SK-N-SH treated with all-trans-retinoic acid at 6 μM for 48 hours (cell line): ENCODE measurements around the gene OR4F6.

ENCODE experiments used
- ARNTL ChIP-seq: fragments of 450-650 bp; formaldehyde crosslinking; IDR thresholded peaks from 2 replicates; pipeline ENCODE4 v1.5.0; 2020; ENCODE audit warnings: low read depth, mild to moderate bottlenecking, moderate library complexity, borderline replicate concordance
- CSDC2 ChIP-seq: fragments of 250-450 bp; sonication (Bioruptor Pico); IDR thresholded peaks from 2 replicates; pipeline ENCODE4 v1.5.0; 2020; ENCODE audit warnings: mild to moderate bottlenecking, moderate library complexity
- GLIS3 ChIP-seq: fragments of 250-450 bp; sonication (Bioruptor Pico); IDR thresholded peaks from 2 replicates; pipeline ENCODE4 v1.5.0; 2020; ENCODE audit warnings: mild to moderate bottlenecking, moderate library complexity
- ISL1 ChIP-seq: fragments of 250-450 bp; sonication (Bioruptor Pico); IDR thresholded peaks from 2 replicates; pipeline ENCODE4 v2.1.2; 2022; ENCODE audit warnings: mild to moderate bottlenecking, moderate library complexity
- OSR1 ChIP-seq: fragments of 250-450 bp; sonication (Bioruptor Pico); IDR thresholded peaks from 2 replicates; pipeline ENCODE4 v1.8.0; 2022; ENCODE audit warnings: moderate library complexity, mild to moderate bottlenecking, inconsistent platforms
- RARB ChIP-seq: fragments of 250-450 bp; sonication (Bioruptor Pico); IDR thresholded peaks from 2 replicates; pipeline ENCODE4 v1.8.0; 2021; ENCODE audit warnings: mild to moderate bottlenecking, moderate library complexity
- SNAI2 ChIP-seq: fragments of 250-450 bp; sonication (Bioruptor Pico); IDR thresholded peaks from 2 replicates; pipeline ENCODE4 v1.5.0; 2020; ENCODE audit warnings: mild to moderate bottlenecking, moderate library complexity
- TOX ChIP-seq: fragments of 250-450 bp; sonication (Bioruptor Pico); IDR thresholded peaks from 2 replicates; pipeline ENCODE4 v1.8.0; 2021; ENCODE audit warnings: mild to moderate bottlenecking, moderate library complexity, borderline replicate concordance
- ZFP3 ChIP-seq: fragments of 250-450 bp; sonication (Bioruptor Pico); IDR thresholded peaks from 2 replicates; pipeline ENCODE4 v1.5.0; 2020; ENCODE audit warnings: mild to moderate bottlenecking, moderate library complexity
- TF ChIP-seq, protein P1 (sequence below): fragments of 250-450 bp; sonication (Bioruptor Pico); IDR thresholded peaks from 2 replicates; pipeline ENCODE4 v1.8.0; 2020; ENCODE audit warnings: mild to moderate bottlenecking, moderate library complexity, borderline replicate concordance
- TF ChIP-seq, protein P2 (sequence below): fragments of 250-450 bp; sonication (Bioruptor Pico); IDR thresholded peaks from 2 replicates; pipeline ENCODE4 v1.5.1; 2020; ENCODE audit warnings: low read depth, mild to moderate bottlenecking, moderate library complexity
- TF ChIP-seq, protein P3 (sequence below): fragments of 250-450 bp; sonication (Bioruptor Pico); IDR thresholded peaks from 2 replicates; pipeline ENCODE4 v1.8.0; 2021; ENCODE audit warnings: low read depth, mild to moderate bottlenecking, moderate library complexity, borderline replicate concordance
- TF ChIP-seq, protein P4 (sequence below): fragments of 250-450 bp; sonication (Bioruptor Pico); IDR thresholded peaks from 2 replicates; pipeline ENCODE4 v1.5.1; 2021; ENCODE audit warnings: mild to moderate bottlenecking, moderate library complexity

DNA sequence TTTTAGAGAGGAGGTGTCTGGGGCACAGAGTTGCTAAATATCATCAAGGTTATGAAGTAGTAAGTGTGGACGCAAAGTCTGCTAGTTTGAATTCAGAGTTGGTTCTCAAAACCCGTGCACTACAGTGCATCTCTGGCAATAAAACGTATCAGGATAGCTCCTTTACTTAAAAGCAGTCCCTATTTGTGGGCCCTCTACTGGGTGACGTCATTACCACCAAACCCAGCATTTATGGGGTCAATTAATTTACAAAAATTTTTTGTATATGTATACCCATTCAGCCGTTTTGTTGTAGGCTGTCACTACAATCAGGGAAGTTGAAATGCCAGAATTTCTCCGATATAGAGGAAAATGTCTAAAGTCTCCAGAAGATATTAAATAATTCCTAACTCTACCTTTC lies 17.5 kb downstream of the OR4F6 start:
- TF ChIP-seq, protein P1, sequence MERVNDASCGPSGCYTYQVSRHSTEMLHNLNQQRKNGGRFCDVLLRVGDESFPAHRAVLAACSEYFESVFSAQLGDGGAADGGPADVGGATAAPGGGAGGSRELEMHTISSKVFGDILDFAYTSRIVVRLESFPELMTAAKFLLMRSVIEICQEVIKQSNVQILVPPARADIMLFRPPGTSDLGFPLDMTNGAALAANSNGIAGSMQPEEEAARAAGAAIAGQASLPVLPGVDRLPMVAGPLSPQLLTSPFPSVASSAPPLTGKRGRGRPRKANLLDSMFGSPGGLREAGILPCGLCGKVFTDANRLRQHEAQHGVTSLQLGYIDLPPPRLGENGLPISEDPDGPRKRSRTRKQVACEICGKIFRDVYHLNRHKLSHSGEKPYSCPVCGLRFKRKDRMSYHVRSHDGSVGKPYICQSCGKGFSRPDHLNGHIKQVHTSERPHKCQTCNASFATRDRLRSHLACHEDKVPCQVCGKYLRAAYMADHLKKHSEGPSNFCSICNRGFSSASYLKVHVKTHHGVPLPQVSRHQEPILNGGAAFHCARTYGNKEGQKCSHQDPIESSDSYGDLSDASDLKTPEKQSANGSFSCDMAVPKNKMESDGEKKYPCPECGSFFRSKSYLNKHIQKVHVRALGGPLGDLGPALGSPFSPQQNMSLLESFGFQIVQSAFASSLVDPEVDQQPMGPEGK (CRISPR knock-in tag) = no peak
- TF ChIP-seq TOX (CRISPR knock-in tag) (no peak), ZFP3 (CRISPR knock-in tag) (no peak), ARNTL (CRISPR knock-in tag) (no peak), SNAI2 (no peak), CSDC2 (no peak), GLIS3 (CRISPR knock-in tag) (no peak), OSR1 (CRISPR knock-in tag) (no peak), RARB (CRISPR knock-in tag) (no peak), ISL1 (CRISPR knock-in tag) (no peak)
- TF ChIP-seq, protein P2, sequence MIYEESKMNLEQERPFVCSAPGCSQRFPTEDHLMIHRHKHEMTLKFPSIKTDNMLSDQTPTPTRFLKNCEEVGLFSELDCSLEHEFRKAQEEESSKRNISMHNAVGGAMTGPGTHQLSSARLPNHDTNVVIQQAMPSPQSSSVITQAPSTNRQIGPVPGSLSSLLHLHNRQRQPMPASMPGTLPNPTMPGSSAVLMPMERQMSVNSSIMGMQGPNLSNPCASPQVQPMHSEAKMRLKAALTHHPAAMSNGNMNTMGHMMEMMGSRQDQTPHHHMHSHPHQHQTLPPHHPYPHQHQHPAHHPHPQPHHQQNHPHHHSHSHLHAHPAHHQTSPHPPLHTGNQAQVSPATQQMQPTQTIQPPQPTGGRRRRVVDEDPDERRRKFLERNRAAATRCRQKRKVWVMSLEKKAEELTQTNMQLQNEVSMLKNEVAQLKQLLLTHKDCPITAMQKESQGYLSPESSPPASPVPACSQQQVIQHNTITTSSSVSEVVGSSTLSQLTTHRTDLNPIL (CRISPR knock-in tag) = no peak
- TF ChIP-seq, protein P3, sequence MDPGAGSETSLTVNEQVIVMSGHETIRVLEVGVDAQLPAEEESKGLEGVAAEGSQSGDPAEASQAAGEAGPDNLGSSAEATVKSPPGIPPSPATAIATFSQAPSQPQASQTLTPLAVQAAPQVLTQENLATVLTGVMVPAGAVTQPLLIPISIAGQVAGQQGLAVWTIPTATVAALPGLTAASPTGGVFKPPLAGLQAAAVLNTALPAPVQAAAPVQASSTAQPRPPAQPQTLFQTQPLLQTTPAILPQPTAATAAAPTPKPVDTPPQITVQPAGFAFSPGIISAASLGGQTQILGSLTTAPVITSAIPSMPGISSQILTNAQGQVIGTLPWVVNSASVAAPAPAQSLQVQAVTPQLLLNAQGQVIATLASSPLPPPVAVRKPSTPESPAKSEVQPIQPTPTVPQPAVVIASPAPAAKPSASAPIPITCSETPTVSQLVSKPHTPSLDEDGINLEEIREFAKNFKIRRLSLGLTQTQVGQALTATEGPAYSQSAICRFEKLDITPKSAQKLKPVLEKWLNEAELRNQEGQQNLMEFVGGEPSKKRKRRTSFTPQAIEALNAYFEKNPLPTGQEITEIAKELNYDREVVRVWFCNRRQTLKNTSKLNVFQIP (CRISPR knock-in tag) = no peak
- TF ChIP-seq, protein P4, sequence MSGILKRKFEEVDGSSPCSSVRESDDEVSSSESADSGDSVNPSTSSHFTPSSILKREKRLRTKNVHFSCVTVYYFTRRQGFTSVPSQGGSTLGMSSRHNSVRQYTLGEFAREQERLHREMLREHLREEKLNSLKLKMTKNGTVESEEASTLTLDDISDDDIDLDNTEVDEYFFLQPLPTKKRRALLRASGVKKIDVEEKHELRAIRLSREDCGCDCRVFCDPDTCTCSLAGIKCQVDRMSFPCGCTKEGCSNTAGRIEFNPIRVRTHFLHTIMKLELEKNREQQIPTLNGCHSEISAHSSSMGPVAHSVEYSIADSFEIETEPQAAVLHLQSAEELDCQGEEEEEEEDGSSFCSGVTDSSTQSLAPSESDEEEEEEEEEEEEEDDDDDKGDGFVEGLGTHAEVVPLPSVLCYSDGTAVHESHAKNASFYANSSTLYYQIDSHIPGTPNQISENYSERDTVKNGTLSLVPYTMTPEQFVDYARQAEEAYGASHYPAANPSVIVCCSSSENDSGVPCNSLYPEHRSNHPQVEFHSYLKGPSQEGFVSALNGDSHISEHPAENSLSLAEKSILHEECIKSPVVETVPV = no peak
